ENCODE results near the gene CTNND2. TPM values are rescaled to one million over a fixed set of nuclear protein-coding genes. Genes with fewer than 3 reads are reported as not detected.

Gene CTNND2
- total RNA-seq, 6 donors from 2014 or later = 1.1 to 12.4 (median 3.2) TPM

DNA sequence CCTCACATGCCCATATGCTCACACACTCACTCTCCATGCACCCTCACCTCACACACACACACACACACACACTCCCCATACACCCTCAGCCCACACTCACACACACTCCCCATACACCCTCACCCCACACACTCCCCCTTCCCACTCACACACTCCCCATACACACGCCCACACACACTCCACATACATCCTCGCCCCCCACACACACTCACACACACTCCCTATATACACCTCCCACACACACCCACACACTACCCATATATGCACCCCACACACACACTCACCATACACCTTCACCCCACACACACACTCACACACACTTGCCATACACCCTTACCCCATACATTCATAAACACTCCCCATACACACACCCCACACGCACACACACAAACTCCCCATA is 592.5 kb downstream of the CTNND2 start:
- DNase-seq = no peak
- ATAC-seq (ENCODE audit: low FRiP score in 2 of 2) = peak in 1 of 2 donors; percentile 61
- 92 to 98% methylated on average over 3 of the region's 3 CpGs for WGBS, 2 donors
- Histone ChIP-seq H3K27ac (no peak overlapping the region), H3K36me3 (no peaks in the 10 kb centered on the region), H3K27me3 (no peaks in the 10 kb centered on the region), H3K9me3 (no peaks in the 10 kb centered on the region), H3K4me1 (no peaks in the 10 kb centered on the region), H3K4me3 (no peak overlapping the region)
- no peak for TF ChIP-seq EP300 (IDR thresholded peaks at IDR 0.05)
- no peak for TF ChIP-seq POLR2A (IDR thresholded peaks at IDR 0.05)
- TF ChIP-seq POLR2AphosphoS5 (IDR thresholded peaks at IDR 0.05) = no peak
- no peak for TF ChIP-seq CTCF (IDR thresholded peaks at IDR 0.05)

DNA sequence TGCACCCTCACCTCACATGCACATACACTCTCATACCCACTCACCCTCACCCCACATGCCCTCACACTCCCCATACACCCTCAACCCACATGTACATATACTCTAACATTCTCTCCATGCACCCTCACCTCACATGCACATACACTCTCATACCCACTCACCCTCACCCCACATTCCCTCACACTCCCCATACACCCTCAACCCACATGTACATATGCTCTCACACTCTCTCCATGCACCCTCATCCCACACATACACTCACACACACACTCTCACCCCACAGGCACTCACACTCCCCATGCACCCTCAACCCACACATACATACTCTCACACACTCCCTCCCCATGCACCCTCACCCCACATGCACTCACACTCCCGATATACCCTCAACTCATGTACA is 593.0 kb downstream of the CTNND2 start:
- Histone ChIP-seq H3K27me3 (no peaks in the 10 kb centered on the region), H3K36me3 (no peaks in the 10 kb centered on the region), H3K9me3 (no peaks in the 10 kb centered on the region), H3K4me3 (no peak overlapping the region), H3K27ac (no peak overlapping the region), H3K4me1 (no peaks in the 10 kb centered on the region)
- ATAC-seq (ENCODE audit: low FRiP score in 2 of 2) (peak in 1 of 2 donors; percentile 53), DNase-seq (no peak)
- WGBS, 2 donors = 87 to 94% methylated on average over 1 of the region's 1 CpG
- TF ChIP-seq EP300 (IDR thresholded peaks at IDR 0.05) (no peak), POLR2A (IDR thresholded peaks at IDR 0.05) (no peak), POLR2AphosphoS5 (IDR thresholded peaks at IDR 0.05) (no peak), CTCF (IDR thresholded peaks at IDR 0.05) (no peak)

DNA sequence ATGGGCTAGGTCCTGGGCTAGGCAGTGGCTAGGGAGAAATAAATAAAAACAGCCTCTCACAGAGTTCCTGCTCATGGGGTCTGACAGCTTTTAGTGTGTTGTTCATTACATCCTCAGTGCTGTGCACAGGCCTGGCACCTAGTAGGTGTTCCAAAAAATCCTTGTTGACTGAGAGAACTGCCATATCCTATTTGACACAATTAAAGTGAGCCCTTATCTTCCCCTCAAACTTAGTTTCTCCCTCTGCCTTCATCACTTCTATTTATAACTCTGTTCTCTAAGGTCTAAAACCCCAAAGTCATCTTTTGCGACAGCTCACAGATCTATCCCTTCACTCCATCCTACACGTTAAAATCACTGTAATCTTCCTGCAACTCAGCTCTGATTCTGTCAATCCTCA is 594.1 kb downstream of the CTNND2 start:
- Histone ChIP-seq H3K36me3 (no peaks in the 10 kb centered on the region), H3K4me1 (no peaks in the 10 kb centered on the region), H3K9me3 (no peaks in the 10 kb centered on the region), H3K27ac (no peak overlapping the region), H3K4me3 (no peak overlapping the region), H3K27me3 (no peaks in the 10 kb centered on the region)
- WGBS, 2 donors = 84 to 98% methylated on average over 2 of the region's 2 CpGs
- no peak for DNase-seq
- no peak for TF ChIP-seq POLR2A (IDR thresholded peaks at IDR 0.05)
- no peak for ATAC-seq (ENCODE audit: low FRiP score in 2 of 2)

DNA sequence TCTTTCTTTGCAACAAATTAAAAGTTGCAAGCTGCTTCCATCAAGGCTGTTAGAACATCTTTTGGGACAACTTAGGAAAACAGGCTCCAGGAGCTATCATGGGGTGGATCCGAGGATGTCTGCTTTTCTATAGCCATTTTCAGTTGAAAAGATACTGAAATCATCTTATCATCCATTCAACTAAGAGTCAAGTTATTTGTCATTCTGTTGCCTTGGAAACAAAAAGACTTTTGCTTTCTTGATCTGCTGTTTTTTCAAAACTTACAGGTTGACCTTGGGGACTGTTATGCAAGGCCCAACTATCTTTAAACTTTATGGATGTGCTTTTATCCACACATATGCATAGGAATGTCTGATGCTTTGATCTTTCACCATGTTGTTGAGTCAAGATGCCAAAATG is 597.9 kb downstream of the CTNND2 start:
- 69 to 85% methylated on average over 1 of the region's 1 CpG for WGBS, 2 donors
- Histone ChIP-seq H3K9me3 (no peaks in the 10 kb centered on the region), H3K36me3 (no peaks in the 10 kb centered on the region), H3K27ac (no peak overlapping the region), H3K27me3 (no peaks in the 10 kb centered on the region), H3K4me3 (no peak overlapping the region), H3K4me1 (no peaks in the 10 kb centered on the region)
- TF ChIP-seq POLR2A (IDR thresholded peaks at IDR 0.05) (no peak), POLR2AphosphoS5 (IDR thresholded peaks at IDR 0.05) (no peak), CTCF (IDR thresholded peaks at IDR 0.05) (no peak), EP300 (IDR thresholded peaks at IDR 0.05) (no peak)
- ATAC-seq (ENCODE audit: low FRiP score in 2 of 2) = no peak
- DNase-seq = no peak

- H3K4me3 ChIP-seq = no peak overlapping the region
- TF ChIP-seq EP300 (IDR thresholded peaks at IDR 0.05) (no peak), CTCF (IDR thresholded peaks at IDR 0.05) (no peak), POLR2AphosphoS5 (IDR thresholded peaks at IDR 0.05) (no peak), POLR2A (IDR thresholded peaks at IDR 0.05) (no peak)
- WGBS, 2 donors = 69 to 82% methylated on average over 3 of the region's 3 CpGs
- ATAC-seq (ENCODE audit: low FRiP score in 2 of 2) (no peak), DNase-seq (no peak)
- H3K4me1 ChIP-seq = no peaks in the 10 kb centered on the region
- H3K27ac ChIP-seq = no peak overlapping the region
- no peaks in the 10 kb centered on the region for H3K9me3 ChIP-seq
- H3K27me3 ChIP-seq = no peaks in the 10 kb centered on the region
- H3K36me3 ChIP-seq = no peaks in the 10 kb centered on the region
Measured at GRCh38 chr5:11305245-11305644, 599.0 kb downstream of the CTNND2 start.
